WI38 (cell line): ENCODE measurements around the gene KAT6B.
A peak's percentile ranks its signal among the peaks of the same experiment; 100 is the strongest.

Source experiments
- H3K4me3 ChIP-seq: 2 replicates; pipeline ENCODE4 v1.5.1; 2011; ENCODE audit warnings: low read depth, mild to moderate bottlenecking, control low read depth, low read length
- TF ChIP-seq, protein P1 (sequence below): IDR thresholded peaks from 2 replicates; pipeline ENCODE4 v1.5.1; 2012; ENCODE audit warnings: low read depth, mild to moderate bottlenecking, control low read depth, low read length

The KAT6B gene

DNA sequence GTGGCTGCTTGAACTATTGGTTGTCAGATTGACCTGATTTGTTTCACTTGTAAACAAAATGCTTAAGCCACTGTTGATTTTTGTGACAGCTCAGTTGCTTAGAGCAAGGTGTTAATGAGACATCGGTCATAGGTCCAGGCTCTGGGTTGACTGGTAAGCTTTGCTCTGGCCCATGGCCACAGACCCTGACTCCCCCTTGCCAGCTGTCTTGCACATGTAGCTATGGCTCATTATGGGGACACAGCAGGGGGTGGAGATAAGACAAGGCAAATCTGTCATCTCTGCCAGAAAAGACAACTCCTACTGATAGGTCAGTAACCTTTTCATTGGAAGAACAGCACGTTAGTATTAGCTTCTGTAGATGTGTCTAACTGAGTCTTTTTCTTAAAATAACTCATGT is 95.3 kb downstream of the KAT6B start:
- H3K4me3 ChIP-seq = no peak overlapping the region
- TF ChIP-seq, protein P1, sequence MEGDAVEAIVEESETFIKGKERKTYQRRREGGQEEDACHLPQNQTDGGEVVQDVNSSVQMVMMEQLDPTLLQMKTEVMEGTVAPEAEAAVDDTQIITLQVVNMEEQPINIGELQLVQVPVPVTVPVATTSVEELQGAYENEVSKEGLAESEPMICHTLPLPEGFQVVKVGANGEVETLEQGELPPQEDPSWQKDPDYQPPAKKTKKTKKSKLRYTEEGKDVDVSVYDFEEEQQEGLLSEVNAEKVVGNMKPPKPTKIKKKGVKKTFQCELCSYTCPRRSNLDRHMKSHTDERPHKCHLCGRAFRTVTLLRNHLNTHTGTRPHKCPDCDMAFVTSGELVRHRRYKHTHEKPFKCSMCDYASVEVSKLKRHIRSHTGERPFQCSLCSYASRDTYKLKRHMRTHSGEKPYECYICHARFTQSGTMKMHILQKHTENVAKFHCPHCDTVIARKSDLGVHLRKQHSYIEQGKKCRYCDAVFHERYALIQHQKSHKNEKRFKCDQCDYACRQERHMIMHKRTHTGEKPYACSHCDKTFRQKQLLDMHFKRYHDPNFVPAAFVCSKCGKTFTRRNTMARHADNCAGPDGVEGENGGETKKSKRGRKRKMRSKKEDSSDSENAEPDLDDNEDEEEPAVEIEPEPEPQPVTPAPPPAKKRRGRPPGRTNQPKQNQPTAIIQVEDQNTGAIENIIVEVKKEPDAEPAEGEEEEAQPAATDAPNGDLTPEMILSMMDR = no peak

- TF ChIP-seq, protein P1 = no peak
- H3K4me3 ChIP-seq = no peak overlapping the region
Observed at GRCh38 chr10:74922921-74923320, 96.5 kb downstream of the KAT6B start.

DNA sequence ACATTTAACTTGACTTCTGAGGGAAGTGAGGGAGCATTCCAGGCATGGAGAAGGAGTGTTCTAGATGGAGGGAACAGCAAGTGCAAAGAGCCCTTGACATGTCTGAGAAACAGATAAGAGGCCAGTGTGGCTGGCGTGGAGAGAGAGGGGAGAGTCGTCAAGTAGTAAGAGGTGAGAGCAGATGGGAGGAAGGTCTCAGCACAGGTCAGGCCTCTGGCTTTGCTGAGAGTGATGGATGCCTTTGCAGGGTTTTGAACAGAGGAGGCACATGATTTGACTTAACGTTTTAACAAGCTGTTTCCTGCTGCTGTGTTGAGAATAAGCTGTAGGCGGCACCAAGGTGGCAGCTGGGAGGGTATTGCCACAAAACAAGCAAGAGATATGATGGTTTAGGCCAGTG is 97.2 kb downstream of the KAT6B start:
- TF ChIP-seq, protein P1 = no peak
- H3K4me3 ChIP-seq = no peak overlapping the region

GRCh38 chr10:74924251-74924963 is 98.0 kb downstream of the KAT6B start:
- TF ChIP-seq, protein P1 = no peak
- H3K4me3 ChIP-seq = peak overlapping the region; percentile 21; the same call in 1 of the 2 replicates

DNA sequence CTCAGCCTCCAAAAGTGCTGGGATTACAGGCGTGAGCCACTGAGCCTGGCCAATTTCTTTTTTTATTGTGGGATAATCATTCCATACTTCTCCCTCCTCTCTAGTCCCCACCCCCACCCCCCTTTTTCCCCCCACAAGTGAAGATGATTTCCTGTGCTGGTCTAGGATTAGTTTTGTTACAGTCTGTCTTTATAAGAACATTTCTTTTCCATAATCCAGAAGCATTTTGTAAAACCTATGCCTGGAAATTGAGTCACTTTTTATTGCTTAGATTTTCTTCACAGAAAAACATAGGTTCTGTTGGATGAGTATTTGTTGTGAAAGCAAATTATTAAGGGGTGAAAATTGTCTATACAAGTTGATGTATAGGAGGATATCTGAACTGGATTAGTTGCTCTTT is 98.9 kb downstream of the KAT6B start:
- TF ChIP-seq, protein P1 = no peak
- no peak overlapping the region for H3K4me3 ChIP-seq

GRCh38 chr10:74925708-74926107 is 99.3 kb downstream of the KAT6B start:
- TF ChIP-seq, protein P1 = no peak
- no peak overlapping the region for H3K4me3 ChIP-seq

DNA sequence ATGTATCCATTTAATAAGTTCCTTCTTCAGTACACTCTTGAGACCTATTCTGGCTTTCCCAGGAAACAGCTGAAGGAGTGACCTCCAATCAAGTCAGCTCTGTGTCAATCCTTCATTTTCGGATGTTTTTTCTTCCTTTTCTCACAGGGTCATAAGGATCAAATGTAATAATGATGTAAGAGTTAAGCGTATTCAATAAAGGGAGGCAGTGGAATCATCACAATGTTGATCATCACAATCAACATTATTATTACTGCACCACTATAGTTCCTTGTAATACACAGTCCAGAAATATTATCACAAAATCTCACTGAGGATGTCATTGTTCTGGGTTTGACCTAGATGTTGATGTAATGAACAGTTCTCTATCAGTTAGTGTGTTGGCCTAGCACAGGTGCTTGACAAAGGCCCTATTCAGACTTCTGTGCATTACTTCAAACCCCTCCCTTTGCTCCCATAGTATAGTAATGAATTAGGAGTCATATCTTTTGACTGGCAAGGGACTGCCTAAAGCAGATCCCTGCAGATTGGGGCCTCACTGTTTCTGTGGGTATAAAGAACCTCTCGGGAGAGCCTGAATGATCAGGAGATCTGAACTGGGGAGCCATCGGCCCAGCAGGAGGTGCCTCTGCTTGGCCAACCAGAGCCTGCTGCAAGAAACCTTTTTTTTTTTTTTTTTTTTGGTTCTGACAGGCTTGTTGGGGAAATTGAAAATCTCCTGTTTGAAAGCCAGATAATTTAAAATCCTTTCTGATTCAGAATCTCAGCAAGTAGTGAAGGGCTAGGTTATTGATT is 100.6 kb downstream of the KAT6B start:
- TF ChIP-seq, protein P1 = no peak
- H3K4me3 ChIP-seq = no peak overlapping the region
